ENCODE data around the gene COL26A1. TPM values are rescaled to one million over a fixed set of nuclear protein-coding genes. Genes with fewer than 3 reads are reported as not detected.
"Not testable (repeated sequence)": the region's sequence is repeated elsewhere in the genome, so short reads cannot be mapped to it uniquely, and the experiment has no call there.

The COL26A1 gene
- total RNA-seq, 1 donor from 2014 or later = not detected

GRCh38 chr7:101599787-101600186 lies 237.1 kb downstream of the COL26A1 start:
- H3K9me3 Mint-ChIP-seq = no peaks in the 10 kb centered on the region
- intact Hi-C loops (cut with micrococcal nuclease) = no loop called here
- no peak overlapping the region for H3K4me3 Mint-ChIP-seq
- ChIA-PET CTCF (no interaction called here), POLR2A (no interaction called here)
- H3K36me3 Mint-ChIP-seq (ENCODE audit: low read depth) = no peaks in the 10 kb centered on the region
- DNase-seq (no peak), ATAC-seq (ENCODE audit: low read depth) (no peak)
- H3K27me3 Mint-ChIP-seq = peaks cover 2% of the 10 kb centered on the region
- no peak for TF ChIP-seq CTCF (IDR thresholded peaks at IDR 0.05)
- H3K27ac Mint-ChIP-seq = no peak overlapping the region
- no peaks in the 10 kb centered on the region for H3K4me1 Mint-ChIP-seq

- Mint-ChIP-seq H3K27ac (no peak overlapping the region), H3K27me3 (no peaks in the 10 kb centered on the region), H3K9me3 (no peaks in the 10 kb centered on the region), H3K4me3 (no peak overlapping the region), H3K4me1 (no peaks in the 10 kb centered on the region), H3K36me3 (ENCODE audit: low read depth) (no peaks in the 10 kb centered on the region)
- ChIA-PET CTCF (interaction anchor here (1.0 to 4.2 kb wide), 5 partner anchors 141 to 669 kb away, joined by 3 to 33 read pairs (median 3); no protein-coding TSS in a partner anchor), POLR2A (no interaction called here)
- DNase-seq (no peak), ATAC-seq (ENCODE audit: low read depth) (no peak)
- TF ChIP-seq CTCF (IDR thresholded peaks at IDR 0.05) = no peak
- intact Hi-C loops (cut with micrococcal nuclease) = loop anchor here (1.0 kb wide), 3 partner anchors 60 to 634 kb away; no protein-coding TSS in a partner anchor
Observed at GRCh38 chr7:101602082-101602481, 239.4 kb downstream of the COL26A1 start.

- Mint-ChIP-seq H3K4me1 (no peaks in the 10 kb centered on the region), H3K4me3 (no peak overlapping the region), H3K27ac (no peak overlapping the region), H3K9me3 (no peaks in the 10 kb centered on the region), H3K27me3 (no peaks in the 10 kb centered on the region), H3K36me3 (ENCODE audit: low read depth) (no peaks in the 10 kb centered on the region)
- CTCF ChIA-PET = interaction anchor here (1.0 to 4.2 kb wide), 5 partner anchors 141 to 669 kb away, joined by 3 to 33 read pairs (median 3); no protein-coding TSS in a partner anchor
- ATAC-seq (ENCODE audit: low read depth) (peak; percentile 91), DNase-seq (peak; percentile 59)
- intact Hi-C loops (cut with micrococcal nuclease) = loop anchor here (1.0 kb wide), 3 partner anchors 60 to 634 kb away; no protein-coding TSS in a partner anchor
- TF ChIP-seq CTCF (IDR thresholded peaks at IDR 0.05) = no peak
- POLR2A ChIA-PET = no interaction called here
Observed at GRCh38 chr7:101602484-101603241, 240.0 kb downstream of the COL26A1 start.

GRCh38 chr7:101604331-101604933 lies 241.8 kb downstream of the COL26A1 start:
- no peak overlapping the region for H3K27ac Mint-ChIP-seq
- no peak overlapping the region for H3K4me3 Mint-ChIP-seq
- ChIA-PET CTCF (interaction anchor here (2.5 to 4.2 kb wide), 2 partner anchors 631 to 667 kb away, joined by 24 to 33 read pairs; no protein-coding TSS in a partner anchor), POLR2A (no interaction called here)
- no peaks in the 10 kb centered on the region for H3K9me3 Mint-ChIP-seq
- H3K27me3 Mint-ChIP-seq = no peaks in the 10 kb centered on the region
- TF ChIP-seq CTCF (IDR thresholded peaks at IDR 0.05) = no peak
- ATAC-seq (ENCODE audit: low read depth) (no peak), DNase-seq (no peak)
- intact Hi-C loops (cut with micrococcal nuclease) = no loop called here
- no peaks in the 10 kb centered on the region for H3K36me3 Mint-ChIP-seq (ENCODE audit: low read depth)
- no peaks in the 10 kb centered on the region for H3K4me1 Mint-ChIP-seq

- CTCF ChIA-PET; POLR2A ChIA-PET; H3K9me3 Mint-ChIP-seq; H3K36me3 Mint-ChIP-seq (ENCODE audit: low read depth); DNase-seq; H3K4me1 Mint-ChIP-seq; intact Hi-C loops (cut with micrococcal nuclease); H3K27me3 Mint-ChIP-seq; H3K4me3 Mint-ChIP-seq; ATAC-seq (ENCODE audit: low read depth); H3K27ac Mint-ChIP-seq: not testable (repeated sequence)
Observed at GRCh38 chr7:101604934-101605332, 242.3 kb downstream of the COL26A1 start.

All from activated B cell treated with CpG ODN at 0.5 μM for 24 hours (primary cell).